HepG2 (cell line): Measurements from ENCODE around the gene ESM1. TPM values are rescaled to one million over a fixed set of nuclear protein-coding genes. Genes with fewer than 3 reads are reported as not detected.

Experiments
- ATAC-seq: fragments of 200-7000 bp; cut with Tn5 transposase; 3 replicates; pipeline ENCODE4 v1.9.1; 2020; ENCODE audit warnings: mild to moderate bottlenecking, moderate library complexity
- Bru-seq: library from RNA; stranded (reverse); fragments of 400-500 nt; gene quantifications from one replicate; lab custom pipeline; 2021; lab: Mats Ljungman, UMichigan
- BruChase-seq, 2 experiments: library from RNA; stranded (reverse); fragments of 400-500 nt; gene quantifications; one replicate each; lab custom pipeline; 2021; lab: Mats Ljungman, UMichigan
- BruUV-seq: library from RNA; stranded (reverse); fragments of 400-500 nt; replicated peaks from 2 replicates; lab custom pipeline; 2021; lab: Mats Ljungman, UMichigan
- CTCF ChIA-PET: fragments of 300-600 bp; formaldehyde crosslinking; extraction: SDS; loops from one replicate; lab custom pipeline; 2021; ENCODE audit warnings: low total read pairs, inconsistent platforms, low intra/inter-chr PET ratio; lab: Yijun Ruan, JAX
- POLR2A ChIA-PET: fragments of 350-600 bp; sonication (Branson Sonifier 250); formaldehyde crosslinking; loops from one replicate; lab custom pipeline; 2020; ENCODE audit warnings: antibody characterized with exemption, inconsistent platforms; lab: Yijun Ruan, JAX
- DNase-seq: peaks from one replicate; pipeline ENCODE4 v3.0.0-alpha.2; 2015; ENCODE audit warnings: low spot score
- FAIRE-seq: peaks from 3 replicates; lab custom pipeline; 2011; peaks lifted over from hg19 to GRCh38; lab: Jason Lieb, UNC
- H2AFZ ChIP-seq: one replicate; pipeline ENCODE4 v1.6.1; 2011; ENCODE audit warnings: low read length, inconsistent platforms
- H3K27ac ChIP-seq: fragments of 300-600 bp; 3 replicates; pipeline ENCODE4 v1.8.0; 2011; ENCODE audit warnings: mixed run types, mild to moderate bottlenecking, mixed read lengths, low read length, inconsistent platforms; ENCODE audit not compliant: insufficient read depth; ENCODE audit errors: extremely low read length
- H3K27me3 ChIP-seq, 2 experiments: fragments of 200-600 bp in 1 of 2; 2 replicates in 1 of 2; 3 replicates in 1 of 2; pipeline versions ENCODE4 v1.6.0 to v1.8.0; 2011; ENCODE audit warnings: low read length in 2 of 2, mild to moderate bottlenecking in 2 of 2, moderate library complexity in 2 of 2, inconsistent platforms in 1 of 2; ENCODE audit not compliant: insufficient read depth in 2 of 2, control insufficient read depth in 1 of 2
- H3K36me3 ChIP-seq, 2 experiments: fragments of 200-600 bp in 1 of 2; replicated peaks in 1 of 2; 2 replicates in 1 of 2; 3 replicates in 1 of 2; pipeline versions ENCODE4 v1.5.1 to v1.8.0; 2011; ENCODE audit warnings: low read length in 2 of 2, inconsistent platforms in 1 of 2; ENCODE audit not compliant: insufficient read depth in 2 of 2, control insufficient read depth in 1 of 2
- H3K4me1 ChIP-seq: 2 replicates; pipeline ENCODE4 v1.5.1; 2012; ENCODE audit warnings: low read length, inconsistent platforms; ENCODE audit not compliant: insufficient read depth
- H3K4me2 ChIP-seq: 2 replicates; pipeline ENCODE4 v1.6.0; 2011; ENCODE audit warnings: low read depth, low read length, inconsistent platforms
- H3K4me3 ChIP-seq, 3 experiments: fragments of 200-600 bp in 1 of 3; sonication (generic), shearing (Covaris generic) in 1 of 3; replicated peaks in 1 of 3; 2 replicates each; pipeline ENCODE4 v1.5.1; 2011 to 2016; ENCODE audit warnings: low read length in 3 of 3, inconsistent platforms in 2 of 3, low read depth in 2 of 3, mild to moderate bottlenecking in 2 of 3, control low read depth in 1 of 3, mixed read lengths in 1 of 3; ENCODE audit not compliant: insufficient read depth in 1 of 3
- H3K79me2 ChIP-seq: one replicate; pipeline ENCODE4 v1.6.1; 2011; ENCODE audit warnings: low read length, inconsistent platforms; ENCODE audit not compliant: insufficient read depth
- H3K9ac ChIP-seq: 2 replicates; pipeline ENCODE4 v1.6.0; 2011; ENCODE audit warnings: mild to moderate bottlenecking, low read depth, low read length, inconsistent platforms; ENCODE audit not compliant: insufficient read depth
- H3K9me3 ChIP-seq: 2 replicates; pipeline ENCODE4 v1.5.1; 2012; ENCODE audit warnings: mild to moderate bottlenecking, low read length
- H4K20me1 ChIP-seq: 2 replicates; pipeline ENCODE4 v1.6.0; 2011; ENCODE audit warnings: inconsistent platforms, mild to moderate bottlenecking, low read length, moderate library complexity; ENCODE audit not compliant: insufficient read depth
- HOXA5 ChIP-seq: sonication (generic); formaldehyde crosslinking; IDR thresholded peaks from 2 replicates; pipeline ENCODE4 v1.4.0; 2020; ENCODE audit warnings: missing genetic modification reagents
- ZNF337 ChIP-seq: sonication (generic); formaldehyde crosslinking; IDR thresholded peaks from 2 replicates; pipeline ENCODE4 v1.5.1; 2020; ENCODE audit warnings: missing genetic modification reagents, low read depth, mild to moderate bottlenecking, borderline replicate concordance
- ZNF687 ChIP-seq: sonication (generic); formaldehyde crosslinking; IDR thresholded peaks from 2 replicates; pipeline ENCODE4 v1.5.1; 2020; ENCODE audit warnings: mild to moderate bottlenecking, missing genetic modification reagents, moderate library complexity
- WGBS: methylation state at CpG from one replicate; pipeline ENCODE4 v1.1.6; 2017; ENCODE audit warnings: low lambda C conversion rate; 5-methylcytosine and 5-hydroxymethylcytosine counted together
- in situ Hi-C: cut with HindIII; loops from 2 replicates; pipeline ENCODE4 v1.10.0; 2017; ENCODE audit warnings: low pct_unique_long_range_greater_than_20kb; ENCODE audit not compliant: extremely low pct_ligation_motif_present
- intact Hi-C: fragments of 100-400 bp; cut with micrococcal nuclease; formaldehyde crosslinking; loops from one replicate; pipeline ENCODE4 v1.10.0; 2022; ENCODE audit not compliant: unreplicated experiment
- long read RNA-seq, 2 experiments: library from RNA in 1 of 2; library from polyadenylated mRNA in 1 of 2; stranded (forward) in 1 of 2; unstranded in 1 of 2; transcript quantifications; one replicate each; pipeline ENCODE4 v2.0.0, GENCODE V29; 2019 to 2022
- polyA minus RNA-seq, 3 experiments: library from RNA; depleted of rRNA, polyadenylated mRNA; stranded (reverse); fragments of >200 nt; gene quantifications; 2 replicates each; pipeline ENCODE4 v1.2.3, GENCODE V29; 2011; ENCODE audit warnings: low replicate concordance in 1 of 3
- polyA plus RNA-seq, 8 experiments: library from polyadenylated mRNA; depleted of rRNA in 3 of 8; stranded (reverse) in 7 of 8; unstranded in 1 of 8; fragments of >200 nt; fragmentation: Illumina TruSeq in 4 of 8; extraction: Trizol in 4 of 8; gene quantifications; 2 replicates each; pipeline versions ENCODE4 v1.2.1 to v1.2.3, GENCODE V29; 2011 to 2016; ENCODE audit warnings: low read depth in 4 of 8, missing spikeins in 1 of 8, mixed read lengths in 1 of 8; ENCODE audit not compliant: insufficient read depth in 1 of 8
- total RNA-seq, 5 experiments: library from RNA; depleted of rRNA; stranded (reverse); fragments of >200 nt; fragmentation: Illumina TruSeq; extraction: Trizol; gene quantifications; 2 replicates each; pipeline ENCODE4 v1.2.3, GENCODE V29; 2016; ENCODE audit warnings: low read depth in 1 of 5

The ESM1 gene, protein sequence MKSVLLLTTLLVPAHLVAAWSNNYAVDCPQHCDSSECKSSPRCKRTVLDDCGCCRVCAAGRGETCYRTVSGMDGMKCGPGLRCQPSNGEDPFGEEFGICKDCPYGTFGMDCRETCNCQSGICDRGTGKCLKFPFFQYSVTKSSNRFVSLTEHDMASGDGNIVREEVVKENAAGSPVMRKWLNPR
- not detected in 2 replicates for total RNA-seq (2016; rRNA removed; fragmentation: Illumina TruSeq; extraction: Trizol)
- total RNA-seq (2016; cell fraction: cytosol; rRNA removed; fragmentation: Illumina TruSeq; extraction: Trizol; ENCODE audit: low read depth): not detected in 2 replicates
- total RNA-seq (2016; cell fraction: insoluble cytoplasmic fraction; rRNA removed; fragmentation: Illumina TruSeq; extraction: Trizol): not detected in 2 replicates
- not detected in 2 replicates for total RNA-seq (2016; cell fraction: membrane; rRNA removed; fragmentation: Illumina TruSeq; extraction: Trizol)
- not detected in 2 replicates for total RNA-seq (2016; cell fraction: nucleus; rRNA removed; fragmentation: Illumina TruSeq; extraction: Trizol)
- not detected in 2 replicates for polyA plus RNA-seq (2011; rRNA removed)
- not detected in 2 replicates for polyA plus RNA-seq (2011; cell fraction: cytosol; rRNA removed)
- polyA plus RNA-seq (2011; cell fraction: nucleus; rRNA removed): not detected in 2 replicates
- polyA plus RNA-seq (2012): not detected in 2 replicates
- polyA plus RNA-seq (2016; cell fraction: cytosol; fragmentation: Illumina TruSeq; extraction: Trizol; ENCODE audit: low read depth): not detected in 2 replicates
- polyA plus RNA-seq (2016; cell fraction: insoluble cytoplasmic fraction; fragmentation: Illumina TruSeq; extraction: Trizol; ENCODE audit: low read depth): not detected in 2 replicates
- polyA plus RNA-seq (2016; cell fraction: membrane; fragmentation: Illumina TruSeq; extraction: Trizol; ENCODE audit: low read depth): not detected in 2 replicates
- not detected in 2 replicates for polyA plus RNA-seq (2016; cell fraction: nucleus; fragmentation: Illumina TruSeq; extraction: Trizol; ENCODE audit: insufficient read depth, low read depth)
- not detected in 2 replicates for polyA minus RNA-seq (2011; rRNA and poly(A)+ RNA removed; ENCODE audit: low replicate concordance)
- polyA minus RNA-seq (2011; cell fraction: cytosol; rRNA and poly(A)+ RNA removed): not detected in 2 replicates
- polyA minus RNA-seq (2011; cell fraction: nucleus; rRNA and poly(A)+ RNA removed): not detected in 2 replicates
- Bru-seq, nascent RNA: not detected
- BruChase-seq, experiment 1, labeled RNA remaining after a 6-hour chase: not detected
- BruChase-seq, experiment 2, labeled RNA remaining after a 2-hour chase: not detected
- long read RNA-seq, experiment 1: 0 reads
- long read RNA-seq, experiment 2: 0 reads

GRCh38 chr5:54985301-54986268, at the start of gene ESM1:
Gene ESM1 (minus strand): TSS chr5:54985593. CDS start chr5:54985517, 76 bp downstream.
- BruUV-seq: no TSS peak
- H4K20me1 ChIP-seq: no peaks in the 10 kb centered on the region
- intact Hi-C loops (loop anchor here (5.0 kb wide), 1 partner anchor 1177 kb away; no protein-coding TSS in a partner anchor), in situ Hi-C loops (no loop called here)
- ChIA-PET CTCF (no interaction called here), POLR2A (no interaction called here)
- DNase-seq (no peak), FAIRE-seq (no peak), ATAC-seq (peak; percentile 87)
- H3K4me1 ChIP-seq: no peaks in the 10 kb centered on the region
- H2AFZ ChIP-seq: no peak within 1 kb of the TSS
- no peaks in the 10 kb centered on the region for H3K36me3 ChIP-seq
- no peaks in the 10 kb centered on the region for H3K9me3 ChIP-seq
- no peak within 1 kb of the TSS for H3K4me2 ChIP-seq
- TF ChIP-seq ZNF337 (no peak), ZNF687 (CRISPR knock-in tag) (peak; percentile 13; the same call in 1 of the 2 replicates), HOXA5 (no peak)
- no peaks in the 10 kb centered on the region for H3K79me2 ChIP-seq
- peaks cover 3 to 21% of the 10 kb centered on the region in 2 experiments for H3K27me3 ChIP-seq
- no peak within 1 kb of the TSS for H3K27ac ChIP-seq
- no peak within 1 kb of the TSS for H3K9ac ChIP-seq
- 25% methylated on average over 26 of the region's 26 CpGs for WGBS
- no peak within 1 kb of the TSS for H3K4me3 ChIP-seq
